Bronchial epithelial cell (primary cell): ENCODE results near the gene NHS. TPM values are rescaled to one million over a fixed set of nuclear protein-coding genes. Genes with fewer than 3 reads are reported as not detected.
A peak's percentile ranks its signal among the peaks of the same experiment; 100 is the strongest.

Experiments used
- DNase-seq: peaks from one replicate; pipeline ENCODE4 v3.0.0-alpha.2; 2010; ENCODE audit warnings: low read depth
- FAIRE-seq: peaks from 2 replicates; lab custom pipeline; 2011; peaks lifted over from hg19 to GRCh38; lab: Jason Lieb, UNC
- H3K27me3 ChIP-seq: 2 replicates; pipeline ENCODE4 v1.5.1; 2011; ENCODE audit warnings: low read length; ENCODE audit not compliant: control insufficient read depth, insufficient read depth
- H3K36me3 ChIP-seq: 2 replicates; pipeline ENCODE4 v1.5.1; 2011; ENCODE audit warnings: low read length; ENCODE audit not compliant: control insufficient read depth, insufficient read depth
- H3K4me3 ChIP-seq: 2 replicates; pipeline ENCODE4 v1.5.1; 2011; ENCODE audit warnings: mild to moderate bottlenecking, low read depth, low read length, control low read depth
- total RNA-seq: library from RNA; depleted of rRNA; stranded (reverse); fragments of >200 nt; gene quantifications from 2 replicates; pipeline ENCODE4 v1.2.1, GENCODE V29; 2014
- TF ChIP-seq, protein P1 (sequence below): IDR thresholded peaks from 2 replicates; pipeline ENCODE4 v1.5.1; 2011; ENCODE audit warnings: mild to moderate bottlenecking, moderate library complexity, low read length, control low read depth, inconsistent platforms; ENCODE audit not compliant: insufficient read depth, severe bottlenecking

The NHS gene
- total RNA-seq, 1 donor from 2014 or later: 0.79 TPM

DNA sequence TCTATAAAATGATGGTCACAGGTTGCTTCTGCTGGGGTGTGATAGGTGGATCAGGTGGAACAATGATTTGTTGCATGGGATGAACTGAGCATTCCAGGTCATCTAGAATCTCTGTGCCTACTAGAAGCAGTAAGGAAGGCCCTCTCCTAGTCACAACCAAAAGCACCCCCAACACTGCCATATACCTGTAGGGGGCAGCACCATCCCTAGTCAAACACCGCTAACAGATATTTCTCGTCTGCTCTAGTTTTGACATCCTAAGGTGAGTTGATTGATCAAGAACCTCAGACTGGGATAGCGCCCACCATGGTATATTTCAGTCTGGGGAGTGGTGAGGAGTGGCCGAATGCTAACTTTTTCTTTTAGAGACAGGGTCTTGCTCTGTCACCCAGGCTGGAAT lies 160.2 kb downstream of the NHS start:
- Histone ChIP-seq H3K4me3 (no peak overlapping the region), H3K27me3 (no peaks in the 10 kb centered on the region), H3K36me3 (no peaks in the 10 kb centered on the region)
- no peak for FAIRE-seq
- DNase-seq: no peak
- TF ChIP-seq, protein P1, sequence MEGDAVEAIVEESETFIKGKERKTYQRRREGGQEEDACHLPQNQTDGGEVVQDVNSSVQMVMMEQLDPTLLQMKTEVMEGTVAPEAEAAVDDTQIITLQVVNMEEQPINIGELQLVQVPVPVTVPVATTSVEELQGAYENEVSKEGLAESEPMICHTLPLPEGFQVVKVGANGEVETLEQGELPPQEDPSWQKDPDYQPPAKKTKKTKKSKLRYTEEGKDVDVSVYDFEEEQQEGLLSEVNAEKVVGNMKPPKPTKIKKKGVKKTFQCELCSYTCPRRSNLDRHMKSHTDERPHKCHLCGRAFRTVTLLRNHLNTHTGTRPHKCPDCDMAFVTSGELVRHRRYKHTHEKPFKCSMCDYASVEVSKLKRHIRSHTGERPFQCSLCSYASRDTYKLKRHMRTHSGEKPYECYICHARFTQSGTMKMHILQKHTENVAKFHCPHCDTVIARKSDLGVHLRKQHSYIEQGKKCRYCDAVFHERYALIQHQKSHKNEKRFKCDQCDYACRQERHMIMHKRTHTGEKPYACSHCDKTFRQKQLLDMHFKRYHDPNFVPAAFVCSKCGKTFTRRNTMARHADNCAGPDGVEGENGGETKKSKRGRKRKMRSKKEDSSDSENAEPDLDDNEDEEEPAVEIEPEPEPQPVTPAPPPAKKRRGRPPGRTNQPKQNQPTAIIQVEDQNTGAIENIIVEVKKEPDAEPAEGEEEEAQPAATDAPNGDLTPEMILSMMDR: peak; percentile 30

DNA sequence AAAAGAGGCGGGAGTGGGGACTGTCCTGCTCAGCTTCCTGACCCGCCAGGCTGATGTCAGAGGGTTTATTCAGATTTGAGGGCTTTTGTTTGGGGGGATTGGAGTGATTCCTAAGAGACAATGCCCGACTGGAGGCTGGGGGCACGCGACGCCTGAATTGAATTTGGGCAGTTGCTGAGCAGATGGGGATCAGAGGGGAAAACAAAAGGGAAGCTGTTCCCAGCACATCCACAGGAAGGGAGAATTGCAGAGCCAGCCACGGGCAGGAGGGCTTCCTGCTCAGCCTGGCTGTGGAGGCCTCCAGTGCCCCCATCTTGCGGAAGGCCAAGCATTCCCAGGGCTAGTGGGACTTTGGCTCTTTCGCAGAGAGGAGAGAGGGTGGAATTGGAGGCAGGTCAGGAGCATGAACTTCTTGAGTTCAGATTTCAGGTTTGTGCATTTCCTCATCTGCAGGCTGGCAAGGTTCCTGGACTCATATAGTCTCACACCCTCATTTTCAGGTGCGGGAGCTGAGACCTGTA lies 162.8 kb downstream of the NHS start:
- no peaks in the 10 kb centered on the region for H3K27me3 ChIP-seq
- no peak for DNase-seq
- H3K4me3 ChIP-seq: no peak overlapping the region
- H3K36me3 ChIP-seq: no peaks in the 10 kb centered on the region
- no peak for FAIRE-seq
- TF ChIP-seq, protein P1: no peak

DNA sequence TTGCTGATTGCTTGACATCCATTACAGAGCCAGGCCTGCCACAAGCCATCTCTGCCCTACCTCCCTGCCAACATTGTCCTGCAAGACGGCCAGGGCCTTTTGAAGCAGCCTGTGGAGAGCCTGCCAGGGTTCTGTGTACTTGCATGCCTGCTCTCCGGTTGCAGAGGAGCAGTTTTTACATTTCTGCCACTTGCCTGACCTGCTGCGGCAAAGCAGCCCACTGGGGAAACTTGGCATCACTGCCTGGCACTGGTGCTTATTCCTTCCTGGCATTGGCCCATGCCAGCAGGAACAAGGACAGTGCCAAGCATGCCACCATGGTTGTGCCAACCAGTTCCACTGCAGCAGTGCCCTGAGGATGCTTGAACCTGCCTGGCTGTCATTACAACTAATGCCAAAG lies 167.1 kb downstream of the NHS start:
- TF ChIP-seq, protein P1: no peak
- no peak overlapping the region for H3K4me3 ChIP-seq
- no peak for DNase-seq
- FAIRE-seq: no peak
- no peaks in the 10 kb centered on the region for H3K36me3 ChIP-seq
- H3K27me3 ChIP-seq: no peaks in the 10 kb centered on the region

DNA sequence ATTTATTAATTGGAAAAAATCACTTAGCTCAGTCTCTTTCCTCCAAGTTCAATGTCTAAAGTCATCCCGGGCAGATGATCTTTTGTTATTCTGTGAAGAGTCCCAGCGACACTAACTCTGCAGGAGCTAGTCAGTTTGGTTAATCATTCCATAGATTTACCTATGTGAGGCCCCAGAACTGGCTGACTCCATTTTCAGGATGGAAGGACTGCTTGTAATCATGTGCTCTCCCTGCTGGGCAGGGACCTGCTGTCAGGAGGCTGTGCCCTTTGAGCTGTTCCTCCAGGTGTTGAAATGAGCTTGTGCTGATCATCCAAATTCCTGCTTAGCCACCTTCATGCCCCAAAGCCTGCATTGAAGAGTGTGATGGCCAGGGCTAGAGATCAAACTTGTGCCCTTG lies 169.8 kb downstream of the NHS start:
- DNase-seq: no peak
- H3K36me3 ChIP-seq: no peaks in the 10 kb centered on the region
- no peak for FAIRE-seq
- no peaks in the 10 kb centered on the region for H3K27me3 ChIP-seq
- no peak overlapping the region for H3K4me3 ChIP-seq
- TF ChIP-seq, protein P1: no peak

DNA sequence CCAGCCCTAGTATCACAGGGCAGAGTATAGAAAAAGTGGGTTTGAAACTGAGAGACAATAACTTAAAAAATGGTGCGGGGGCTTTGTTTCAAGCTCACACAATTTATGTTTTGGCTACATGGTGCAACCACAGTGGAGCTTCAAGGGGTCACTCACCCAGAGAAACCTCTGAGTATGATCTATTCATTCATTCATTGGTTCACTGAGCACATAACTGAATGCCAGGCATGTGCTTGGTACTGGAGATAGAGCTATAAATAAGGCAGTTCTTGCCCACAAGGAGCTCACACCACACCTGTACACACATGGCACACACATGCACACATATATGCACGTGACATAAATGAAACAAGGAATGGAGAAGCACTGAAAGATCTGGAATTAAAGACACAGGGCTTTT lies 171.4 kb downstream of the NHS start:
- H3K27me3 ChIP-seq: no peaks in the 10 kb centered on the region
- no peak overlapping the region for H3K4me3 ChIP-seq
- no peak for DNase-seq
- FAIRE-seq: no peak
- H3K36me3 ChIP-seq: no peaks in the 10 kb centered on the region
- TF ChIP-seq, protein P1: no peak

DNA sequence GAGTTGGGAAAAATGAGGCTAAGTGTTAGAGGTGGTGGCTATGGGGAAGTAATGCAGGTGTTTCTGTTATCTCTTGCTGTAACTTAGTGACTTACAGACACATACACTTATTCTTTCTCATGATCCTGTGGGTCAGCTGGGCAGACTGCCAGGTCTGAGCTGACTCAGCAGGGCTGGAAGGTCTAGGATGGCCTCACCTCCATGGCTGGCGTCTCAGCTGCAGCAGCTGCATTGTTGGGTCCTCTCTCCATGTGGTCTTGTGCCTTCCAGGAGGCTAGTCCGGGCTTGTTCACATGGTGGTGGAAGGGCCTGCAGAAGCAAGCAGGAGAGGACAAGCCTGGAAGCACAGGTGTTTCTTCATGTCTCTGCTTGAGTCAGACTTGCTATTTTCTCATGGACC lies 172.7 kb downstream of the NHS start:
- no peaks in the 10 kb centered on the region for H3K27me3 ChIP-seq
- H3K4me3 ChIP-seq: no peak overlapping the region
- DNase-seq (peak; percentile 97), FAIRE-seq (peak; percentile 83)
- H3K36me3 ChIP-seq: no peaks in the 10 kb centered on the region
- TF ChIP-seq, protein P1: no peak
